ENCODE results near the gene SLC22A5.

SLC22A5 gene

DNA sequence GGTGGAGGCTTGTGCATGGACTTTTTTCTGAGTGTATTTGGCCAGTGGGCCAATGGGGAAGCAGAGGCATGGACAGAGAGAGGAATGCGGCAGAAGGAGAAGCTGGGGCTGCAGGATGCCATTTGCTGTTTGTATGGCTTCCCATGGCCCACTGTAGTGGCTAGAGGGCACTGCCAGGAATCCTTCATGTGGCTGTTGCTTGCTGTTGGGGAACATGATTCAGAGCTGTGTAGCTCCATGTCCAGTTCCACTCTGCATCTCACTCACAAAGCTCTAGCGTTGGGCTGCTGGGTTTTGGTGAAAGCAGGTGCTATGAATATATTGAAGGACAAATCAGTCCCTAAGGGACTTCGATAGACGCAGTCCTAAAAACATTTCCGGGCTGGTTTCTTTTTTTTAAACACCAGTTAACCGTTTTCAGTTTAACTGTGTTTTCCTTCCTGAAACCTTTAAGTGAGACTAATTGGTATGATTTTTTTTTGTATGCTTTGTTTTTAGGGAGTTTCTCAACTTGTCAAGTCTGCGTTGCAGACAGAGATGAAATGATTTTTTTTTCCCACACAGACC lies 51.3 kb downstream of the SLC22A5 start:
- Histone ChIP-seq H3K36me3 (ENCODE audit: insufficient read depth, low read length) (no peaks in the 10 kb centered on the region), H3K4me2 (ENCODE audit: low read length) (peak overlapping the region; percentile 30), H3K27me3 (ENCODE audit: insufficient read depth, low read length) (no peaks in the 10 kb centered on the region), H3K79me2 (ENCODE audit: insufficient read depth, low read length) (no peaks in the 10 kb centered on the region), H3K9ac (ENCODE audit: low read length) (no peak overlapping the region; the same call in 1 of the 2 replicates), H2AFZ (ENCODE audit: low read length) (no peak overlapping the region), H3K9me2 (ENCODE audit: low read depth, low read length) (no peaks in the 10 kb centered on the region), H3F3A (ENCODE audit: insufficient read depth, low read length) (no peaks in the 10 kb centered on the region), H3K27ac (ENCODE audit: low read depth, low read length, poor library complexity, severe bottlenecking) (peak overlapping the region; percentile 69), H4K20me1 (ENCODE audit: insufficient read depth, low read length) (no peaks in the 10 kb centered on the region), H3K4me3 (ENCODE audit: low read depth, low read length, poor library complexity, severe bottlenecking) (no peak overlapping the region), H3K4me1 (ENCODE audit: insufficient read depth, low read length, severe bottlenecking) (peaks cover 60% of the 10 kb centered on the region), H3K9me3 (ENCODE audit: low read length) (no peaks in the 10 kb centered on the region)
- TF ChIP-seq EZH2 (IDR thresholded peaks at IDR 0.05; ENCODE audit: borderline replicate concordance, low read length): no peak
- TF ChIP-seq, protein P1, sequence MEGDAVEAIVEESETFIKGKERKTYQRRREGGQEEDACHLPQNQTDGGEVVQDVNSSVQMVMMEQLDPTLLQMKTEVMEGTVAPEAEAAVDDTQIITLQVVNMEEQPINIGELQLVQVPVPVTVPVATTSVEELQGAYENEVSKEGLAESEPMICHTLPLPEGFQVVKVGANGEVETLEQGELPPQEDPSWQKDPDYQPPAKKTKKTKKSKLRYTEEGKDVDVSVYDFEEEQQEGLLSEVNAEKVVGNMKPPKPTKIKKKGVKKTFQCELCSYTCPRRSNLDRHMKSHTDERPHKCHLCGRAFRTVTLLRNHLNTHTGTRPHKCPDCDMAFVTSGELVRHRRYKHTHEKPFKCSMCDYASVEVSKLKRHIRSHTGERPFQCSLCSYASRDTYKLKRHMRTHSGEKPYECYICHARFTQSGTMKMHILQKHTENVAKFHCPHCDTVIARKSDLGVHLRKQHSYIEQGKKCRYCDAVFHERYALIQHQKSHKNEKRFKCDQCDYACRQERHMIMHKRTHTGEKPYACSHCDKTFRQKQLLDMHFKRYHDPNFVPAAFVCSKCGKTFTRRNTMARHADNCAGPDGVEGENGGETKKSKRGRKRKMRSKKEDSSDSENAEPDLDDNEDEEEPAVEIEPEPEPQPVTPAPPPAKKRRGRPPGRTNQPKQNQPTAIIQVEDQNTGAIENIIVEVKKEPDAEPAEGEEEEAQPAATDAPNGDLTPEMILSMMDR (IDR thresholded peaks at IDR 0.05; ENCODE audit: low read length): no peak

DNA sequence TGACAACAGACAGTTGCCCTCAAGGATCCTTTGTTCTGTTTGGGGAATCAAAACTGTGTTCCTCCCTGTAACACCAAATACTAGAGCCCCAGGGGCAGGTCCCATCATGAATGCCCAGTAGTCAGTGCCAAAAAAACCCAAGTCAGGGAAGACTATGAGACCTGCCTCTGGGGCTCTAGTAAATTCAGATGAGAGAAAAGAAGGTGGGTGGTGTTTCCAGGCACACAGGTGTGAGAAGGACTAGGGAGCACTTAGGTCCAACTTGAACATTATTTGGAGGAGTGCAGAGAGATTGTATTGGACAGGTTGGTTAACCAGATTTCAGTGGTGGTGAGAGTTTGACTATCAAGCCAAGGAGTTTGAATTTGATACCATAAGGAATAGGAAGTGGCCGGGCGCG lies 52.0 kb downstream of the SLC22A5 start:
- TF ChIP-seq, protein P1 (IDR thresholded peaks at IDR 0.05; ENCODE audit: low read length): no peak
- TF ChIP-seq EZH2 (IDR thresholded peaks at IDR 0.05; ENCODE audit: borderline replicate concordance, low read length): no peak
- no peak overlapping the region for H3K4me3 ChIP-seq (ENCODE audit: low read depth, low read length, poor library complexity, severe bottlenecking)
- H3K36me3 ChIP-seq (ENCODE audit: insufficient read depth, low read length): no peaks in the 10 kb centered on the region
- H3K27me3 ChIP-seq (ENCODE audit: insufficient read depth, low read length): no peaks in the 10 kb centered on the region
- H3K27ac ChIP-seq (ENCODE audit: low read depth, low read length, poor library complexity, severe bottlenecking): peak overlapping the region; percentile 69
- 0 out of 2 replicates have a peak overlapping the region, but pooled peaks have one; percentile 30 for H3K4me2 ChIP-seq (ENCODE audit: low read length)
- no peak overlapping the region for H3K9ac ChIP-seq (ENCODE audit: low read length)
- no peak overlapping the region for H2AFZ ChIP-seq (ENCODE audit: low read length)
- H3K9me2 ChIP-seq (ENCODE audit: low read depth, low read length): no peaks in the 10 kb centered on the region
- no peaks in the 10 kb centered on the region for H3K9me3 ChIP-seq (ENCODE audit: low read length)
- no peaks in the 10 kb centered on the region for H3F3A ChIP-seq (ENCODE audit: insufficient read depth, low read length)
- H3K79me2 ChIP-seq (ENCODE audit: insufficient read depth, low read length): no peaks in the 10 kb centered on the region
- peaks cover 67% of the 10 kb centered on the region for H3K4me1 ChIP-seq (ENCODE audit: insufficient read depth, low read length, severe bottlenecking)
- H4K20me1 ChIP-seq (ENCODE audit: insufficient read depth, low read length): no peaks in the 10 kb centered on the region

DNA sequence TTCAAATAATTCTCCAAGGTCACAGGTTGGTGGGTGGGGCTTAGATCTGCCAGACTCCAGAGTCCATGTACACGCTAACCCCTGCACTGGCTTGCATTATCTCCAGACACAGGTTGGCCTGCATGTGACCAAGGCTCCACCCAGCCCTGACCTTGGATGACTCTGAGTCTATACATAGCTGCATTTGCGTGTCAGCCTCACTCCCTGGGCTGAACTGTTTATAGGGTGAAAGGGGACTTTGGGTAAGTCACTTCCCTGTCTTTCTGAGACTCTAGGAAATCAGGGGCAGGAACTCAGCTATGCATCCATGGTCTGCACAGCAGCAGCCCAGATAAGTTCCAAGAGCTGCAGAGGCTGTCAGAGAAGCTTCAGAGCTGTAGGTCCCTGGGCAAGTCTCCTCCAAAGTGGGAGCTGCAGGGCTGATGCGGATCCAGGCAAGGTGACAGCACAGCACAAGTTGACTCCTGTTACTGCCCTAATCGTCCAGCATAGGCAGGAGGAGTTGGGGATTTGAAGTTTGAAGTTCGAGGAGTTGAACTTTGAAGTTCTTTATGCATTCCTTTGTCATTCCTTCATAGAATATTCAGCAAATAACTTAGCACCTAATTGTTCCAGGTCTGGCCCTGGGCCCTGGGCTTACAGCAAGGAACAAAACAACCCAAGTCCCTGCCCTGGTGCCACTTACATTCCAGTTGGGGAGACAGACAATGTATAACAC lies 53.4 kb downstream of the SLC22A5 start:
- no peaks in the 10 kb centered on the region for H3K9me2 ChIP-seq (ENCODE audit: low read depth, low read length)
- peak overlapping the region; percentile 84 for H3K27ac ChIP-seq (ENCODE audit: low read depth, low read length, poor library complexity, severe bottlenecking)
- no peaks in the 10 kb centered on the region for H3K79me2 ChIP-seq (ENCODE audit: insufficient read depth, low read length)
- H2AFZ ChIP-seq (ENCODE audit: low read length): no peak overlapping the region
- H3K4me1 ChIP-seq (ENCODE audit: insufficient read depth, low read length, severe bottlenecking): peaks cover 81% of the 10 kb centered on the region
- no peak for TF ChIP-seq EZH2 (IDR thresholded peaks at IDR 0.05; ENCODE audit: borderline replicate concordance, low read length)
- TF ChIP-seq, protein P1 (IDR thresholded peaks at IDR 0.05; ENCODE audit: low read length): no peak
- no peaks in the 10 kb centered on the region for H3K36me3 ChIP-seq (ENCODE audit: insufficient read depth, low read length)
- H3K4me2 ChIP-seq (ENCODE audit: low read length): 0 out of 2 replicates have a peak overlapping the region, but pooled peaks have one; percentile 8
- H3K4me3 ChIP-seq (ENCODE audit: low read depth, low read length, poor library complexity, severe bottlenecking): no peak overlapping the region
- no peaks in the 10 kb centered on the region for H3K27me3 ChIP-seq (ENCODE audit: insufficient read depth, low read length)
- H3K9ac ChIP-seq (ENCODE audit: low read length): peak overlapping the region; percentile 18; the same call in 1 of the 2 replicates
- H3K9me3 ChIP-seq (ENCODE audit: low read length): no peaks in the 10 kb centered on the region
- H4K20me1 ChIP-seq (ENCODE audit: insufficient read depth, low read length): no peaks in the 10 kb centered on the region
- no peaks in the 10 kb centered on the region for H3F3A ChIP-seq (ENCODE audit: insufficient read depth, low read length)

Data from OCI-LY1 (cell line).